Glutamatergic neuron (in vitro differentiated cells): ENCODE data around the gene OXNAD1. TPM values are rescaled to one million over a fixed set of nuclear protein-coding genes. Genes with fewer than 3 reads are reported as not detected.

Experiments used
- DNase-seq: peaks from one replicate; pipeline ENCODE4 v3.0.0; 2022
- H3K27ac Mint-ChIP-seq: one replicate; pipeline ENCODE4 v1.8.0; 2020; ENCODE audit warnings: mild to moderate bottlenecking, mixed read lengths, inconsistent platforms; ENCODE audit not compliant: unreplicated experiment
- H3K27me3 Mint-ChIP-seq: one replicate; pipeline ENCODE4 v1.8.0; 2020; ENCODE audit warnings: mild to moderate bottlenecking, moderate library complexity, mixed read lengths, inconsistent platforms; ENCODE audit not compliant: unreplicated experiment
- H3K36me3 Mint-ChIP-seq: one replicate; pipeline ENCODE4 v1.8.0; 2020; ENCODE audit warnings: mild to moderate bottlenecking, mixed read lengths, inconsistent platforms; ENCODE audit not compliant: unreplicated experiment
- H3K4me1 Mint-ChIP-seq: one replicate; pipeline ENCODE4 v1.8.0; 2020; ENCODE audit warnings: mild to moderate bottlenecking, low read depth, mixed read lengths, inconsistent platforms; ENCODE audit not compliant: unreplicated experiment
- H3K4me3 Mint-ChIP-seq: one replicate; pipeline ENCODE4 v1.8.0; 2020; ENCODE audit warnings: mild to moderate bottlenecking, mixed read lengths, inconsistent platforms; ENCODE audit not compliant: unreplicated experiment
- H3K9me3 Mint-ChIP-seq: one replicate; pipeline ENCODE4 v1.8.0; 2020; ENCODE audit warnings: mild to moderate bottlenecking, moderate library complexity, mixed read lengths, inconsistent platforms; ENCODE audit not compliant: unreplicated experiment
- total RNA-seq: library from RNA; stranded (reverse); fragmentation: NEBNext Ultra II Directional; extraction: Animal tissue kit (Norgen Biotek cat#: 25700); gene quantifications from one replicate; pipeline ENCODE4 v1.2.1, GENCODE V29; 2021; ENCODE audit not compliant: unreplicated experiment
- TF ChIP-seq, protein P1 (sequence below): fragments of 200-600 bp; sonication (generic); IDR thresholded peaks from one replicate; pipeline ENCODE4 v1.5.0; 2021; ENCODE audit not compliant: partially characterized antibody, unreplicated experiment

The OXNAD1 gene
- total RNA-seq, 1 donor from 2014 or later = 14.6 TPM

GRCh38 chr3:16295298-16295890, 30.4 kb downstream of the OXNAD1 start:
- Mint-ChIP-seq H3K9me3 (no peaks in the 10 kb centered on the region), H3K27ac (no peak overlapping the region), H3K4me3 (no peak overlapping the region)

DNA sequence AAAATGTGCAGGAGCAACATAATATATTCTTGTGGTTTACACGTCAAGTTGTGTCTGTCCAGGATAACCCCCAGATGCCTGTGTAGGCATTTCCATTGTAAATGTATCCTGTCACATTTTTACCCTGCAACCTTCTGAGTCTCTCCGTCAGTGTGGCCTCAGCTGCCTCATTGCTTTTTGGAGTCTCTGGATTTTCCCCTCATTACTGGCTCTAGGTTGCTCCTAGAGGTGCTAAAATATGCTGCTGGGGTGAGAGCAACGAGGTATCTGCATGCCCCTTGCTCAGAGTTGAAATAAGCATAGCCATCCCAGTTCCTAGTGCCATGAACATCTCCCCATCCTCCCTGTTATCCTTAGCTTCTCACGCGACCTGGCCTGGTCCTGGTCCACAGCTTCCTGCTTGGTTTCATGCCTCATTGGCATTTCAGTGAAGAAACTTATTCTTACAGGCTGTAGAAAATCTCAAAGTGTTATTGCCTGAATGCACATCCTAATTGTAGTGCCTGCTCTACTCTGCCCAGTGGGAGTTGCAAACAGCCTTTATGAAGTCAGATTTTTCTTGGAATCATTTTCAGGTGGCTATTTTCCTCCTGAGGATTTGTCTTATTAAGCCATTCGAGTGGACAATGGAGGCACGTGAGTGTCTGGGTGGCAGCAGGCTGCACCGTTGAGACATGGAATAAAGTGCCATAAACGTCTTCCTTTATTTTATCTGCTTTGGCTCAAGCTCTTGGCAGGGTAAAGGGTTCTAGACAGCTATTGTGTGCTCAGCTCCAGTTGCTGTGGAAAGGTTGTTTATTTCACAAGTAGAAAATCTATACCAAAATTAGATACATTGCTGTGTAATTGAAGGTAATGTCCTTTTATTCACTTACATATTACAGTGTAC, 33.2 kb downstream of the OXNAD1 start:
- no peak overlapping the region for H3K4me3 Mint-ChIP-seq
- no peak for DNase-seq
- H3K9me3 Mint-ChIP-seq = no peaks in the 10 kb centered on the region
- H3K4me1 Mint-ChIP-seq = peaks cover 17% of the 10 kb centered on the region
- TF ChIP-seq, protein P1, sequence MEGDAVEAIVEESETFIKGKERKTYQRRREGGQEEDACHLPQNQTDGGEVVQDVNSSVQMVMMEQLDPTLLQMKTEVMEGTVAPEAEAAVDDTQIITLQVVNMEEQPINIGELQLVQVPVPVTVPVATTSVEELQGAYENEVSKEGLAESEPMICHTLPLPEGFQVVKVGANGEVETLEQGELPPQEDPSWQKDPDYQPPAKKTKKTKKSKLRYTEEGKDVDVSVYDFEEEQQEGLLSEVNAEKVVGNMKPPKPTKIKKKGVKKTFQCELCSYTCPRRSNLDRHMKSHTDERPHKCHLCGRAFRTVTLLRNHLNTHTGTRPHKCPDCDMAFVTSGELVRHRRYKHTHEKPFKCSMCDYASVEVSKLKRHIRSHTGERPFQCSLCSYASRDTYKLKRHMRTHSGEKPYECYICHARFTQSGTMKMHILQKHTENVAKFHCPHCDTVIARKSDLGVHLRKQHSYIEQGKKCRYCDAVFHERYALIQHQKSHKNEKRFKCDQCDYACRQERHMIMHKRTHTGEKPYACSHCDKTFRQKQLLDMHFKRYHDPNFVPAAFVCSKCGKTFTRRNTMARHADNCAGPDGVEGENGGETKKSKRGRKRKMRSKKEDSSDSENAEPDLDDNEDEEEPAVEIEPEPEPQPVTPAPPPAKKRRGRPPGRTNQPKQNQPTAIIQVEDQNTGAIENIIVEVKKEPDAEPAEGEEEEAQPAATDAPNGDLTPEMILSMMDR = no peak
- peaks cover 23% of the 10 kb centered on the region for H3K36me3 Mint-ChIP-seq
- H3K27me3 Mint-ChIP-seq = no peaks in the 10 kb centered on the region
- H3K27ac Mint-ChIP-seq = no peak overlapping the region

More at GRCh38 chr3:16295298-16295890, 30.4 kb downstream of the OXNAD1 start:
- no peak for DNase-seq
- H3K36me3 Mint-ChIP-seq = peaks cover 23% of the 10 kb centered on the region
- H3K4me1 Mint-ChIP-seq = peaks cover 6% of the 10 kb centered on the region
- TF ChIP-seq, protein P1 = no peak
- no peaks in the 10 kb centered on the region for H3K27me3 Mint-ChIP-seq

- H3K4me1 Mint-ChIP-seq = peaks cover 17% of the 10 kb centered on the region
- no peak overlapping the region for H3K4me3 Mint-ChIP-seq
- H3K36me3 Mint-ChIP-seq = peaks cover 23% of the 10 kb centered on the region
- TF ChIP-seq, protein P1 = no peak
- peak overlapping the region; percentile 2 for H3K27ac Mint-ChIP-seq
- DNase-seq = no peak
- H3K9me3 Mint-ChIP-seq = no peaks in the 10 kb centered on the region
- no peaks in the 10 kb centered on the region for H3K27me3 Mint-ChIP-seq
These were observed 33.9 kb downstream of the OXNAD1 start for GRCh38 chr3:16298891-16299290.

DNA sequence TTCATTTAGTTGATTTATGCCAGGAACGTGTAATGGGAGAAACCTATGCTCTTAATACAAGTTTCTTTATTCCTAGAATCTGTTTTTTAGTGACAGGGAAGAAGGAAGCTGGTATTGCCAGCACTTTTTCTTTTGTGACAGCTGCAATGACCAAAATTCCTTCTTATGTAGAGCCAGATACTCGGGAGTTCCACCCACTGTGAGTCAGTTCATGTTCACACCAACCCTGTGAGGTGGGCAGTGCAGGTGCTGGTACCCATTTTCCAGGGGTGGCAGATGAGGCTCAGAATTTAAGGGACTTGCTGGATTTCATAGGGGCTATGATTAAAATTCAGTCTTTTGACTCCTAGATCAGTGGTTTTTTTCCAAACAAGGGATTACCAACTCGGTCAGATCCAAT, 34.7 kb downstream of the OXNAD1 start:
- TF ChIP-seq, protein P1 = no peak
- DNase-seq = no peak
- H3K27ac Mint-ChIP-seq = no peak overlapping the region
- peaks cover 23% of the 10 kb centered on the region for H3K36me3 Mint-ChIP-seq
- H3K4me1 Mint-ChIP-seq = peaks cover 17% of the 10 kb centered on the region
- no peaks in the 10 kb centered on the region for H3K27me3 Mint-ChIP-seq
- no peaks in the 10 kb centered on the region for H3K9me3 Mint-ChIP-seq
- H3K4me3 Mint-ChIP-seq = no peak overlapping the region

DNA sequence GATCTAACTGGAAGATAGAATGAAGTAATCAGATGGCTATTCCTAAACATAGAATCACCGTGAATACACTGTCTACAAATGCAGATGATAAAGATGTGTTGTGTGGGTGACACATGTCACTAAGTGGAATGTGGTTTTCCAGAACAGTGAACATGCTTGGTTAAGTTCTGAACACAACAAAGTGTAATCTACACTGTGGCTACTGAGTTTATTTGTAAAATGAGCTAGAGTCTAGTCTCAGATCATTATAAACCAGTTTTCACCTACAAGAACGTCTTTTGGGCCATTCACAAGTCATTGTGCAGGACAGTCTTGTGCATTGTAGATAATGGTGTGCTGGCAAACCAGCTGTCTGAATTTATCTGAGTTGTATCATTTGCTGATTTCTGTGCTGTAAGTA, 35.3 kb downstream of the OXNAD1 start:
- no peaks in the 10 kb centered on the region for H3K9me3 Mint-ChIP-seq
- H3K36me3 Mint-ChIP-seq = peaks cover 23% of the 10 kb centered on the region
- H3K4me1 Mint-ChIP-seq = peaks cover 17% of the 10 kb centered on the region
- TF ChIP-seq, protein P1 = no peak
- H3K27ac Mint-ChIP-seq = no peak overlapping the region
- H3K4me3 Mint-ChIP-seq = no peak overlapping the region
- DNase-seq = no peak
- no peaks in the 10 kb centered on the region for H3K27me3 Mint-ChIP-seq
